GM12864 (cell line): Measurements from ENCODE around the gene PFN1.

ENCODE experiments used
- DNase-seq: peaks from one replicate; pipeline ENCODE4 v3.0.0-alpha.2; 2011; ENCODE audit warnings: low read depth
- H3K4me3 ChIP-seq: 2 replicates; pipeline ENCODE4 v1.5.1; 2011; ENCODE audit warnings: mild to moderate bottlenecking, low read depth, low read length, control low read depth
- TF ChIP-seq, protein P1 (sequence below): IDR thresholded peaks from 2 replicates; pipeline ENCODE4 v1.5.1; 2011; ENCODE audit warnings: low read depth, mild to moderate bottlenecking, moderate library complexity, low read length, control low read depth, inconsistent platforms; ENCODE audit errors: missing control alignments

Gene PFN1

DNA sequence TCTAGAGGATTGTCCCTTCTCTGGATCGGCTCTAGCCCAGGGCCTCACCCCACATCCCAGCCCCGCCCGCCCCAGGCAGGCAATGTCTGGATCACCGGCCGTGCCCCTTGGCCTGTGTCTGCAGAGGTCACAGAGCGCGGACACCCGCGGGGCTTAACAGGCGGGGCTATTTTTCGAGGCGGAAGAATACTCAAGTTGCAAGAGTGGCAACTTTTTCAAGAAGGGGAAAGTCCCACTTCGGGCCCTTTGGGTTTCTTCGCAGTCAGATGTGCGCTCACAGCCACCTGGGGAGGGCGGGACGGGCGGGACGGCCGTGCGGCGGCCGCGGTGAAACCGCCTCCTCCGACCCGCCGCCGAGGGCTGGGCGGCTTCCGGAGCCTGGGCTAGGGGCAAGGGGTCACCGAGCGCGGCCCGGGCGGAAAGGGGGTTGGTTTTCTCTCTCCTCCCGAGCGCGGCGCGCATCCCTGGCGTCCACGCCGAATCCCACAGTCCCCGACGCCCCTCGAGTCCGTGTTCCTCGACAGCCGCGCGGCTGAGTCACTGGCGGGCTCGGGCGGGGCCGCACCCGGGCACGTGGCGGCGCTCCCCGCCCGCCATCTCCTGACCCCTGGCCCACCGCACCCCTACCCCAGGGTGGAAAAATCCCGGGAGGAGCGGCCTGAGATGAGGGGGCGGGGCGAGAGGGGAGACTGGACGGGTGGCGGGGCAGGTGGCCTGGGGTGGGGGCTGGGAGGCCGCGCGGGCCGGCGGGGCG lies 1.2 kb upstream of the PFN1 start:
- H3K4me3 ChIP-seq, result peak overlapping the region; percentile 93
- TF ChIP-seq, protein P1, sequence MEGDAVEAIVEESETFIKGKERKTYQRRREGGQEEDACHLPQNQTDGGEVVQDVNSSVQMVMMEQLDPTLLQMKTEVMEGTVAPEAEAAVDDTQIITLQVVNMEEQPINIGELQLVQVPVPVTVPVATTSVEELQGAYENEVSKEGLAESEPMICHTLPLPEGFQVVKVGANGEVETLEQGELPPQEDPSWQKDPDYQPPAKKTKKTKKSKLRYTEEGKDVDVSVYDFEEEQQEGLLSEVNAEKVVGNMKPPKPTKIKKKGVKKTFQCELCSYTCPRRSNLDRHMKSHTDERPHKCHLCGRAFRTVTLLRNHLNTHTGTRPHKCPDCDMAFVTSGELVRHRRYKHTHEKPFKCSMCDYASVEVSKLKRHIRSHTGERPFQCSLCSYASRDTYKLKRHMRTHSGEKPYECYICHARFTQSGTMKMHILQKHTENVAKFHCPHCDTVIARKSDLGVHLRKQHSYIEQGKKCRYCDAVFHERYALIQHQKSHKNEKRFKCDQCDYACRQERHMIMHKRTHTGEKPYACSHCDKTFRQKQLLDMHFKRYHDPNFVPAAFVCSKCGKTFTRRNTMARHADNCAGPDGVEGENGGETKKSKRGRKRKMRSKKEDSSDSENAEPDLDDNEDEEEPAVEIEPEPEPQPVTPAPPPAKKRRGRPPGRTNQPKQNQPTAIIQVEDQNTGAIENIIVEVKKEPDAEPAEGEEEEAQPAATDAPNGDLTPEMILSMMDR, result no peak
- peak; percentile 89 for DNase-seq

DNA sequence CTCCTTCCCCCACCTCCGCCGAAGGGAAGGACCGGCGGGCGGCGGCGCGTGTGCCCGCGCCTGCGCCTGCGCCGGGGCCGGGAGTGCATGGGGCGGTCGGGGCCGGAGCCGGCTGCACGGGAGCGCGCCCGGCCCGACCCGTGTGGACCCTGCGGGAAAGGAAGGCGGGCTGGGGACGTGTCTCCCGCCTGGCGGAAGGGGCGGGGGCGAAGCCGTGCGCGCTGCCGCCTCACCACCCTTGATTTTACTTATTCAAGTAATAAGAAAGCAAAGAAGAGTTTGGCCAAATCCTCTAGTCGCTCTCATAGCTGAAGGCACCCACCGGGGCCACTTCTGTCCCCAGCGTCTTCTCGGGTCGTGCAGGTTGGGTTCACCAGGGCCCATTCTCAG lies 596 bp upstream of the PFN1 start:
- TF ChIP-seq, protein P1, result no peak
- peak overlapping the region; percentile 93 for H3K4me3 ChIP-seq
- no peak for DNase-seq

GRCh38 chr17:4947411-4948165 lies 742 bp downstream of the PFN1 start:
- H3K4me3 ChIP-seq, result peak overlapping the region; percentile 93
- no peak for DNase-seq
- TF ChIP-seq, protein P1, result no peak

DNA sequence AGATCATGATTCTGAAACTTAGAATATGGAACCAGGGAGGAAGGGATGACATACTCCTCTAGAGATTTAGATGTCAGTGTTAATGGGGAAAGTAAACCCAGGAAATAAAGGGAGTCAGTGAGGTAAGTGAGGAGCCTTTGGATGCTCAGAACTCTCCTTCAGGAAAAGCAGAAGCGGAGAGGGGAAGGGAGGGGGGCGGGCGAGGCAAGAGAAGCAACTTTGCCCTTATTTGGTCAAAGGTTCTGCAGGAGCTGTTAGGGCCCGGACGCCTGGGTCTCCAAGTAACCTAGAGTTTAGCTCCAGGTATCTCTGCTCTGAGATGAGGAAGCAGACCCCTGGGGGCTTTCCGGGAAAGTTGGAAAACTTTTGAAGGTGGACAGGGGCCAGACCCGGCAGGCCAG lies 1.3 kb downstream of the PFN1 start:
- TF ChIP-seq, protein P1, result no peak
- H3K4me3 ChIP-seq, result peak overlapping the region; percentile 93
- no peak for DNase-seq

GRCh38 chr17:4946312-4946976 lies 1.9 kb downstream of the PFN1 start:
- TF ChIP-seq, protein P1, result no peak
- DNase-seq, result no peak
- H3K4me3 ChIP-seq, result peak overlapping the region; percentile 93

DNA sequence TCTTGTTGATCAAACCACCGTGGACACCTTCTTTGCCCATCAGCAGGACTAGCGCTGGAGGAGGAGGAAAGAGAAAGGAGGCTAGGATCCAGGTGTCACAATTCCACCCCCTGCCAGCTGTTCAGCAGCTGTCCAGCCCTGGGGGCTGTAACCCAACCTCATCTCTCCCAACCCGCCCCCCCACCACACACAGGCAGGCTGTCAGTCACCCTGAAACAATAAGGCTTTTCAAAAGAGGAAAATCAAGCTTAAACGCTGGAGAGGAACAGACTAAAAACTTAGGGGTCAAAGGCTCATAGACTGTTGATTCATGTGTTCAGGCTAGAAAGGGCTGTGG lies 2.4 kb downstream of the PFN1 start:
- H3K4me3 ChIP-seq, result peak overlapping the region; percentile 93
- DNase-seq, result no peak
- TF ChIP-seq, protein P1, result no peak
